ENCODE measurements around the gene ICA1.
"Not testable (repeated sequence)": the region's sequence is repeated elsewhere in the genome, so short reads cannot be mapped to it uniquely, and the experiment has no call there.

DNA sequence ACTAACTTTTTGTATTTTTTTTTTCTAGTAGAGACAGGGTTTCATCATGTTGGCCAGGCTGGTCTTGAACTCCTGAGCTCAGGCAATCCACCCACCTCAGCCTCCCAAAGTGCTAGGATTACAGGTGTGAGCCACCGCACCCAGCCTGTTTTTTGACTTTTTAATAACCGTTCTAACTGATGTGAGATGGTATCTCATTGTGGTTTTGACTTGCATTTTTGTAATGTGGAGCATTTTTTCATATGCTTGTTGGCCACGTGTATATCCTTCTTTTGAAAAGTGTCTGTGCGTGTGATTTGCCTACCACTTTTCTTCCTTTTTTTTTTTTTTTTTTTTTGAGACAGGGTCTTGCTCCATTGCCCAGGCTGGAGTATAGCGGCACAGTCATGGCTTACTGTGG is 198.7 kb downstream of the ICA1 start:
- TF ChIP-seq EZH2 (IDR thresholded peaks at IDR 0.05; ENCODE audit: borderline replicate concordance, low read depth, low read length, poor library complexity, severe bottlenecking), result not testable (repeated sequence)
- TF ChIP-seq, protein P1, sequence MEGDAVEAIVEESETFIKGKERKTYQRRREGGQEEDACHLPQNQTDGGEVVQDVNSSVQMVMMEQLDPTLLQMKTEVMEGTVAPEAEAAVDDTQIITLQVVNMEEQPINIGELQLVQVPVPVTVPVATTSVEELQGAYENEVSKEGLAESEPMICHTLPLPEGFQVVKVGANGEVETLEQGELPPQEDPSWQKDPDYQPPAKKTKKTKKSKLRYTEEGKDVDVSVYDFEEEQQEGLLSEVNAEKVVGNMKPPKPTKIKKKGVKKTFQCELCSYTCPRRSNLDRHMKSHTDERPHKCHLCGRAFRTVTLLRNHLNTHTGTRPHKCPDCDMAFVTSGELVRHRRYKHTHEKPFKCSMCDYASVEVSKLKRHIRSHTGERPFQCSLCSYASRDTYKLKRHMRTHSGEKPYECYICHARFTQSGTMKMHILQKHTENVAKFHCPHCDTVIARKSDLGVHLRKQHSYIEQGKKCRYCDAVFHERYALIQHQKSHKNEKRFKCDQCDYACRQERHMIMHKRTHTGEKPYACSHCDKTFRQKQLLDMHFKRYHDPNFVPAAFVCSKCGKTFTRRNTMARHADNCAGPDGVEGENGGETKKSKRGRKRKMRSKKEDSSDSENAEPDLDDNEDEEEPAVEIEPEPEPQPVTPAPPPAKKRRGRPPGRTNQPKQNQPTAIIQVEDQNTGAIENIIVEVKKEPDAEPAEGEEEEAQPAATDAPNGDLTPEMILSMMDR (conservative IDR thresholded peaks at IDR 0.05; ENCODE audit: low read depth, low read length), result not testable (repeated sequence)

Data from A673 (cell line).